Epidermal melanocyte (primary cell): Measurements from ENCODE around the gene FADS6.
A peak's percentile ranks its signal among the peaks of the same experiment; 100 is the strongest.

ENCODE experiments used
- DNase-seq: peaks from one replicate; pipeline ENCODE4 v3.0.0; 2011; ENCODE audit warnings: low spot score; ENCODE audit not compliant: insufficient read length

The FADS6 gene

DNA sequence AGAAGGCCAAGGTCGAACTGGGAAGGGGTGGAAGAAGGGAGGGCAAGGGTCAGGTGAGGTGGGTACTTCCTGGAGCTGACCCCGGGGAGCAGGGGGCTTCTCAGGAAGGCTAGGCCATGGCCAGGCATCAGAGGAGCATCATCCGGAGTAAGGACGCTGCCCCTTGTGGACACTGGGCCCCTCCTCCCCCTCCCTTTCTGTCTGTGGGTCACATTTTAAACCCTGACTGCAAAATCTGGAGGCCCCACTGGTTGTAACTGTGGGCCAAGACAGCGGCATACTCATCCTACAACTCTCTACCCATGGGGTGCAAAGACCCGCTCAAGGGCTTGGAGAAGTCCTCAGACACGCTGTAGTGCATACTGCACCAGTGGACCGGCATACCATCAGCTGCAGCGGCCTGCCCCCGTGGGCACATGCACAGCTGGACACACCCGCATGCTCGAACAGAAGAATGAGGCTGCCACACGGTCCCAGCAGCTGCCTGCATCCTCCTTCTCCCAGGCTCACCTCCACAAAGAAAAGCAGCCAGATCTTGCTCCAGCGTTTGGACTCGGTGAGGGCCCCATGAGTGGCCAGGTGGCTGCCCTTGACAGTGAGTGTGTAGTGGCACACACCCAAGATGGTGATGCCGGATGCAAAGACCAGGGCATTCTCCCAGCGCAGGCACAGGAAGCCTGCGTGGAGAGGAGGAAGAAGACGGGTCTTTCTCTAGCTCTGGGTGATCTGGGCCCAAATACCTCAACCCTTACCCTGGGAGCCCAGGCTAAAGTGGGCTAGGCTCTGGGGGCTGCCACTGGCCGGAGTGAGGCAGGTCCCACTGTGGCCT is 1.2 kb downstream of the FADS6 start:
- DNase-seq, result no peak

DNA sequence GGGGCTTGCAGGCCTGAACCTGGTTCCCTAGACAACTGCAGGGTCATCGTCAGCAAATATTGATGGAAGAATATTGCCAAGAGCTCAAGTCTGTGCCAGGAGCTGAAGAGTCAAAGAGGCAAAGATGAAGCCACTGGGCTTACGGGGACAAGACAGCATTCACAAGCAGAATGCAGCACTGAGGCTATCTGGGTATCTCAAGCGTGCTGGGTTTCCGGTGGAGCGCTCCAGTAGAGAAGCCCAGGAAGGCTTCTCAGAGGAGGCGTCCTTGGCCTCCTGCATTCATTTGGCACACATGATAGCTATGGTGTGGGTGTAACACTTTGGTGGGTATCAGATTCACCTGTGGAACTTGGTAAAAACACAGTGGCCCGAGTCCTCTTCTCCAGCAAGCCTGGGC is 2.9 kb downstream of the FADS6 start:
- DNase-seq, result no peak

DNA sequence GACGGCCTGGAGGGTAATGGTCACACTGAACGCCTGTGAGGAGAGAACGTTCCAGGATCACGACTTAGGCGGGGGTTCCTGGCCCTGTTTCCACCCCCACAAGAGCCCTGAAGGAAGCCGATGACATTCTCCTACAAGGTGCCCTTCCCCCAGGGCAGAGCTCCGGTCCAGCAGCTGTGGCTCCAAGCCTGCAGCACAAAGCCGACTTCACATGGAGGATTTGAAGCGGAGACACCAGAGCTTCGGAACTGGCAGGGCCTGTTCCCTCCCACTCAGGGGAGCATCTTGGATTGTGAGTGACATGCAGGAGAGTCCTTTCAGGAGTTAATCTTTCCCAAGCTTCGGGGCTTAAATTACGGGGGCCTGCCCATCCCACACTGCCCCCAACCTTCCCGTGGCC is 5.0 kb downstream of the FADS6 start:
- DNase-seq, result no peak

DNA sequence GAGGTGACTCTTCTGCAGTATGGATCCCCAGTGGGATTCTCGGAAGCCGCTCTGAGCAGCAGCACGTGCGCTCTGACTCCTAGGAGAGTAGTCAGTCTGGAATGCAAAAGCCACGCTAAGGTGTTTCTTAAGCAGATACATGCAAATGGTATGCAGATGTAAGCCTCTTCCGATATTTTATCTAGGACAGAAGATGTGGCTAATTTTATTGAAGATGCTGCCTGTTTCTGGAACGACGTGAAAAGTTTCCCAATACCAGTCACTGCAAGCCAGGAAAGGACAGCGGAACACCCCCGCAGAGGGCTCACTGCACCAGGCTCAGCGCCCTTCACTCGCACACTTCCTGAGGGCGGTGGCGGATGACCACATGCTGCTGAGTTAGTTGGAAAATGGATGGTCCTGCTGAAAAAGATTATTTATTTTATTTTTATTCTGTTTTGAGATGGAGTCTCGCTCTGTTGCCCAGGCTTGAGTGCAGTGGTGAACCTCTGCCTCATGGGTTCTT is 10.1 kb downstream of the FADS6 start:
- DNase-seq, result no peak

DNA sequence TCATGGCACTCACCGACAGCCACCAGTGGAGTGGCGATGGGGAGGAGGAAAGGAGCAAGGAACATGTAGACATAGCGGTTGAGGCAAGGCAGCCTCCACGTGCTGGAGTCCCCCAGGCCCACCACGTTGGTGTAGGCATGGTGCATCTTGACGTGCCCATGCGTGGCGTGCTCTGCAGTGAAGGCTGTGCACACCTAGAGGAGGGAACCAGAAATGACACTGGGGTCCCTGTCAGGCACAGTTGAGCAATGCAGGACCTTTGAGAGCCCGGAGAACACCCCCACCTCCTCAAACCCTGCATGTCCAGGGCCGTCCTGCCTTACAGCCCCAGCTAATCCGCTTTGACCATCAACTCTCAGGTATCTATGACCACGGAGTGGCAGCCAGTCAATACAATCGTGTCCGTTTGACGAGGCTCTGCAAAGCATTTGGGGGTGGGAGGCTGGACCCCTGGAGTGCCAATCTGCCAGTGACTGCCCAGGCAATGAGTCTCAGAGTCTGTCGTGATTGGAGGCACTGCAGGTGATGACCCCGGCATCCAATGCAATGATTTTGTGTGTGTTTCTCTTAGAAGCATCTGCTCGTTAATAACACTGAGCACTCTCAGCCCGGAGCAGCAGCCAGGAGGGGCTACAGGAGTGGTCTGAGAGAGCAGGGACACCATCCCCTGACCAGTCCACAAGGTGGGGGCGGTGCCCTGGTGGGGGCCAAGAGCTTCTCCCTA is 10.8 kb downstream of the FADS6 start:
- DNase-seq, result no peak

DNA sequence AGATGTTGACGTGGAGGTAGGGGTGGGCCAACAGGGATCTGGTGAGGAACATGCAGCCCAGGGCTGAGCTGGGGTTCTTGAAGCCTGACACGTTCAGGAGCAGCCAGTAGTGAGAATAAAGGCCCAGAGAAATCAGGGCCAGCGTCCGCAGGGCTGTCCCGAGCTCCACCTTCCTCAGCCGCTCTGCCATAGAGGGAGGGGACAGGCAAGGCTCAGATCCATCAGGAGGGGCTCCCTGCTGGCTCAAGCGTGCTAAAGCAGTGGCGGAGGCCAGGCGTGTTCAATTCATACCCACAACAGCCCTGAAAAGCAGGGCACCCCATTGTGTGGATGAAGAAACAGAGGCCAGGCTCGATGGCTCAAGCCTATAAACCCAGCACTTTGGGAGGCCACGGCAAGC is 12.4 kb downstream of the FADS6 start:
- no peak for DNase-seq

DNA sequence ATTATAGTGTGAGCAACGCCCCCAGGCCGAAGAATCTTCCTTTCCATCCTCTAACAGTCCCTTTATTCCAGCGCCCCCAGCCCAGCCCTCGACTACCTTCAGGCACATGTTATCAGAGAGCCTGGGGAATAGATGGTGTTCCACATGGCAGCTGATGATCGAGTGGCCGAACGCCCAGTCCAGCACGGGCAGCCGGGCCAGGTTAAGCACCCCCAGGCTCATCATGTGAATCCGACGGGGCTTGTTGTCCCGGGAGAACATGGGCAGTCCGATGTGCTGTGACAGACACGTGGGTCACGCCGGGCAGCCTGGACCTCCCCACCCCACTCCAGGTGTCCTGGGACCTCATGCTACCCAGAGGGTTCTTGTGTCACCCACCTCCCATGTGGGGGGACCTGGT is 14.1 kb downstream of the FADS6 start:
- DNase-seq, result no peak

DNA sequence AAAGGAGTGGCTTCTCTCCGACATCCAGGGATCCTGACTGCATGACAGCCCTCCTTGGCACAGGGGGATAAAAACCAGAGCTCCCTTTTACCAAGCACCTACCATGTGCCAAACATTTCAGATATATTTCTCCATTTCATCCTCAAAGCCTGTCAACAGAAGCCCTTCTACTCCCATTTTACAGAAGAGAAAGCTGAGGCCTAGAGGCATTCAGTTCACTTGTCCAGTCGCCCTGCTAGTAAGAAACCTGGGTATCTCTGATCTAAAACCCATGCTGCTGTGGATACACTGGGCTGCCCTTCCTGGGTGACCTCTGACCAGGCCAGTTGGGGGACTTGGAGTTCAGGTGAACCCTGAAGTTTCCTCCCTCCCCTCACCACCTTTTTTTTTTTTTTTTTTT is 14.8 kb downstream of the FADS6 start:
- no peak for DNase-seq

DNA sequence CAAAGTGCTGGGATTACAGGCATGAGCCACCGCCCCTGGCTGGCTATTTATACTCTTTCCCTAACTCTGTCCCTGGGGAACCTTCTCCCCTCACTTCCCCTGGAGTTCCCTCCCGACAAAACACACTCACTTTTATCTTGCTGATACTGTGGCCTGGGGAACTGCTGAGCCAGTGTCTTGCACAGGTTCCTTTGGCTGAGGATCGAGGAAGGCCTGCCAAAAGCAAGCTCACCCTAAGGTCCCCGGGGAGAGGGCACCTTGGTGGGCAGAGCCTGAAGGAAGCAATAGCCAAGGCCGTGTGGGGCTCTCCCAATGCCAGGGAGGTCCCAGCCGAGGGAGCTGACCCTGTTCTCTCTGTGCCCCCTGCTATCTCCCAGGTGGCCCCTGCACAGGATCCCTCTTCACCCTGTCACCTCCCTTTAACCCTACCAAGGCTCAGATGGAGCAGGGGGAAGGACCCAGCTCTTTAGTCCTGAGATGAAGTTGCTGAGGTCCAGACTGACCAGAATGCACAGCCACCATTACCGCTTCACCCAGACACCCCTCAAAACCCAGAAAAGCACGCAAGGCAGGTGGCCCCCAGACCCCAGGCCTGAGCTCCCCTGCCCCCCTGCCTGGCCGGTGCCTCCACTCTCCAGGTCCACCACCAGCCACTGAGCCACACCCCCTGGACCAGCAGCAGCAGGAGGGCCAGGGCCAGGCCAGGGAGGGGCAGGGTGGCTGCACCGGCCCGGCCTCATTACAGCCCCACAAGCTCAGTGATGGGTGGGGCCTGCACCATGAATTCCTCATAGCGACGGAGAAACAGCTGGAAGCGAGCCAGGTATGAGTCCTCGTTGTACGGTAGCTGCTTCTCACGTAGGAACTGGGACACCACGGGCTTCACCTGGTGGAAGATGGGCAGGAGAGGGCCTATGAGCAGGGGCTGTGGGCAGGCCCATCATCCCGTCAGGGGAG is 15.6 kb downstream of the FADS6 start:
- DNase-seq, result no peak

DNA sequence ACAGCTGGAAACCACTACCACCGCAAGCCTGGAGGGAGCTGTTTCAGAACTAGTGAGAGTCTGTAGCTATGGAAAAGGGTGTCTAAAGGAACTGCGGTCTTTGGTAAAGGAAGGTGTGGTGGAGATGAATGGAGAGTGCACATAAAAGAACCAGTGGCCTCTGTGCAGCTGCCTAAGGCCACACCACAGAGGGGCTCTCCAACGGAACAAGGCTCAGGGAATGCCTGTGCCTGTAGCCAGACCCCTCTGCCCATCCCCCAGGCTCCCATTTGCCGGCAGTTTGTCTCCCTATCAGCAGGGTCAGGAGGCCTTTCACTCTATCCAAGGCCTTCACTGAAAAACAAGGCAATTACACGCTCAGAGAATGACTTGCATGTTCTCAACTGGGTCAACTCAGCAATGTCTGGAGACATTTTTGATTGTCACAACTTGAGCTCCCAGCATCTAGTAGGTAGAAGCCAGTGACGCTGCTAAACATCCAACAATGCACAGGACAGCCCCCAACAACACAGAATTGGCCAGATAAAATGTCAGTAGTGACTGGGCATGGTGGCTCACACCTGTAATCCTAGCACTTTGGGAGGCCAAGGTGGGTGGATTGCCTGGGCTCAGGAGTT is 17.3 kb downstream of the FADS6 start:
- DNase-seq, result no peak

DNA sequence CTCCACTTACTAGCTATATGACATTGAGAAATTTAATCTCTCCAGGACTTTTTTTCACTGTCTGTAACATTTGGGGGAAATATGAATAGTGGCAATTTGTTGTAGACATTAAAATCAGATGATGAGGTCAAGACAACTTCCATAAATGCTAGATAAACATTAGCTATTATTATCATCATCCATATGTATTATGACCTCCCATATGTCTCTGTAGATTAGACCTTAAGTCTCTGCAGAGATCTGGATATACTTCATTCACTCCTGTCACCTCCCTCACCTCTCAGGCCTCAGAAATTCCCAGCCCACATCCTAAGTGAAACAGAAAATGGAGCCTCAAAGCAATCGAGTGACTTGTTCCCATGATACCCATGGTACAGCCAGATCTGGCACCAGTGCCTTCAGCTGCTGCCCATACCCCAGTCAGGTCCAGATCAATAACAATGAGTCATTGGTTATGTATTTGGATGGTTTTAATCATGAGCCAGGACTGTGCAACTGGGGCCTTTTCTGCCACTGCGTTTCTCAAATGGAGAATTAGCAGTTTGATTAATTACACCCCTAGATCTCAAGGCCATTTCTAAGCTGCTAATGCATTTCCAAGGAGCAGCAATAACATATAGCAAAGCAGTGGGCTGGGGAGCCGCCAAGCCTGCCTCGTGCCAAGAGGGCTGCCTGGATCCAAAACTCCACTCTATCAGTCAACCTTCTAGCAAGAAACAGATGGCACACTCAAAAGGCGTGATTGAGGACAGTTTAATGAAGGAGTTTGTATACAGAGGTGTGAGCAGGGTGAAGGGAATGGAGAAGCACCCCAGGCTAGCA is 18.1 kb downstream of the FADS6 start:
- DNase-seq, result no peak

DNA sequence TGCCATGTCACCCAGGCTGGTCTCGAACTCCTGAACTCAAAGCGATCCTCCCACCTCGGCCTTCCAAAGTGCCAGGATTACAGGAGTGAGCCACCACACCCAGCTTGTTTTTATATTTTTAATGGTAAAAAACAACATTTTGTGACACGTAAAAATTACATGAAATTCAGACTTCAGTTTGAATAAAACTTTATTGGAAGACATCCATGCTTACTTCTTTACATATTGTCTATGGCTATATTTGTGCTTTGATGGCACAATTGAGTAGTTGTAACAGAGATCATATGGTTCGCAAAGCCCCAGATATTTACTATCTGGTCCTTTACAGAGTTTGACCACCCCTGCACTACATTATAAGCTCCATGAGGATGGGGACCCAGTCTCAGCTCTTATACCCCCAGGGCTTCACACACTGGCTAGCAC is 18.8 kb downstream of the FADS6 start:
- DNase-seq, result no peak

DNA sequence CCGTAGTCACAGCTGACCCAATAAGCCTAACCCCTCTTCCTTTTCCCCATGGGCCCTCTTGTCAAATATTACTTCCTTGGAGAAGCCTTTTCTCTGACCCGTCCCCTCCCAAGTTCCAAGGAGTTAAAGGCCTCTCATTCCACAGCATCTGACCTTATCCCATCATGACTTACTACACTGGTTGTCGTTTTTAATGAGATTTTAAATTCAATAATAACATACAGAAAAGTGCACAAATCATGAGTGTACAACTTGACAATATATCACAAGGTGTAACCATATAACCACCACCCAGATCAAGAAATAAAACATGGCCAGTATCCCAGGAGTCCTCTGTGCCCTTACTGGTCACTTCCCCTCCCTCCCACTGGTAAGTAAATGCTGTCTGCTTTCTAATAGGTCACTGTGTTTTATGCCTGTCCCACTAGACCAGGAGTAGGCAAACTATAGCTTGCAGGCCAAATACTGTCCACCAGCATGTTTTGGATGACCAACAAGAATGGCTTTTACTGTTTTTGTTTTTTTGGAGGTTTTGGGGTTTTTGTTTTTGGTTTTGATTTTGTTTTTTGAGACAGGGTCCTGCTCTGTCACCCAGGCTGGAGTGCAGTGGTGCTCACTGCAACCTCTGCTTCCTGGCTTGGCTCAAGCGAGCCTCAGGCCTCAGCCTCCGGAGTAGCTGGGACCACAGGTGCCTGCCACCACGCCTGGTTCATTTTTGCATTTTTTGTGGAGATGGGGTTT is 19.4 kb downstream of the FADS6 start:
- no peak for DNase-seq

DNA sequence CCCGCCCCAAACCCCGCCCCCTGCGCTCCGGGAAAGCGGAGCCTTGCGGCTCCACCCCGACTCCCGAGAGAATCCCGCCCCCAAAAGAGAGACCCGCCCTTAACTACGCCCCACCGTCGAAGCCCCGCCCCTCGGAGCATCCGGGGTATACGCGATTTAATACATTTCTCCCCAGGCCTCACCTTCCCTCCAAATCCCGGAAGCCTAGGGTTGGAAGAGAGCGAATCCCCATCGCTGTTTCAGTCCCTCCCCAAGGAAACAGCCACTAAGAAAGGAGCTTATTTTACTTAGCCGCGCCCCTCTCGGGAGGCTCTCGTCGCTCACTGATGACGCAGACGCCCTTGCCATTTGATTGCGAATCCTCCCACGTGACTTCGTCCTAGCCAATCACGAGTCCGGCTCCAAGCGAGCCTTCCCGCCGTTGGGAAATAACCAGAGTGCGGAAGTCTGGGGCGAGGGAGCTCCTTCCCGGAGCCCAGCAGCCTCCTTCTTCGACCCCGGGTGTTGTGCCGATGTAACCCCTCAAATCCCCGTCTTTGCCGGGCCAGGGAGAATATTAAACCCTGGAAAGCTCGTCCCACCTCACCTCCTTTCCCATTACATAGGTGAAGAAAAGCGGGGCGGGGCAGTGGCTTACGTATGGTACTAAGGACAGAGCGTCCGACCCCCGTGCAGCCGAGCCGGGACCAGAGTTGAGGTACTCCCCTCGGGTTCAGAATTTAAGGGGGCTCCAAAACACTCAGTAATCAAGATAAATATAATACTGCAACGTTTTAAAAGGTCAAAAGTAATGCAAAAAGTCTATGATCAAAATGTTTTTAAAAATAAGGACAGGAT is 20.2 kb downstream of the FADS6 start:
- DNase-seq, result peak; percentile 100

DNA sequence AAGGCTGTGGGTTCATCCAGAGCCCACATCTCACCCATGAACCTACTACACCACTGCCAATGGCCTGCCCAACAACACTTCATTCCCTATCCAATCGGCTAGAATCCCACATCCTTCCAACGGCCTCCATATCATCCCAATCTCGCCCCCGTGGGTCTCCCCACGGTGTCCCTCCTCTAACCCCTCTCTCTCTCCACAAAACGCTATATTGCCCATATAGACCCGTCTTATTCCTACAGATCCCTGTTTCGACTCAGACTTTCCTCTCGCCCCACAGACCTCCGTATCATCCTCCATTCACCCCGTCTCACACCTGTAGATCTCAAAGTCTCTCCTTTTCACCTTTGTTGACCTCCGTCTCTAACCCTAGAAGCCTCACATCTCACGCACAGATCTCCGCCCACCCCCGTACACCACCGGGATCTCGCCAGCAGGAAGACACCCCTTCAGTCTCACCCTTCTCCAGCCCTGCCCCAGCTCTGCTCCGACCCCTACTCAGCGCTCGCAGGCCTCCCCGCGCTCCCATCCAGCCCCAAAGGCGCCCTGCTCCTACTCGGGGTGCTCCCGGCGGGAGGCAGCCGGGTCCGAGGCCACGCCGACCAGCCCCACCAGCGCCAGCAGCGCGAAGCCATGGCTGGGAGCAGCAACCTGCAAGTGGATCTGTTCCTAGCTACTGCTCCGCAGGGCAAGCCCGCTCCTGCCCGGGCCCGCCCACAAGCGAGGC is 21.0 kb downstream of the FADS6 start, which contains the start of gene FDXR:
Gene FDXR (minus strand): TSS at position 682 of the 724 bp plus-strand sequence. CDS start 50 bp downstream, at position 632.
- no peak for DNase-seq

DNA sequence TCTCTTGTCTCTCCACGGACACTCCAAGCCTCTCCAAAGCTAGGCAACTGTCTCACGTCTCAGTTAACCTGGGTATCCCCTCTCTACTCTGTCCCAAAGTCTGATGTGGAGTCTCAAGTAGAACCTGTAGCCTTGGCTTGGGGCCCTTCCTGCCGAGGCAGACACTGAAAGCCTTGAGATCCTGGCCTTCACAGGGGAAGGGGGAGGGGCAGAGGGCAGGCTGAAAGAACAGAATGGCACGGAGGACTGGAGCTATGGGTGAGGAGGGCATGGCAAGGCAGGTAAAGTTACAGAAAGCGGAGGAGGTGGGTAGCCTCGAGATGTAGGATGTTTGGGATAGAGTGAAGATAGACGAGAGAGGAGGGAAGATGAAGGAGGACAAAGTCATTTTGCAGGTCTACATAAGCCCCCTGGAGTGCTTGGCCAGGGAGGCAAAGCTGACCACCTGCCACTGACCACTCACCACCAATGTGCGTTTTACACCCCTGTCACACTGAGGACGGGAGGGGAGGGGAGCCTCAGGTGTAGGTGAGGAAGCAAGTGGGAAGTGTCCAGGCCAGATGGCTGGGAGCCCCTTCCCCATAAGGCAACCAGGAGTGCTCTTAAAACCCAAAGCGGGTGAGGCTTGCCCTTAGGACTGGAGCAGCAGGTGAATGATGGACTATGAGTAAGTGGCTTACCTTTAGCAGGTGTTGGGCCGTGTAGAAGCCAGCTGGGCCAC is 21.9 kb downstream of the FADS6 start:
- DNase-seq, result no peak

DNA sequence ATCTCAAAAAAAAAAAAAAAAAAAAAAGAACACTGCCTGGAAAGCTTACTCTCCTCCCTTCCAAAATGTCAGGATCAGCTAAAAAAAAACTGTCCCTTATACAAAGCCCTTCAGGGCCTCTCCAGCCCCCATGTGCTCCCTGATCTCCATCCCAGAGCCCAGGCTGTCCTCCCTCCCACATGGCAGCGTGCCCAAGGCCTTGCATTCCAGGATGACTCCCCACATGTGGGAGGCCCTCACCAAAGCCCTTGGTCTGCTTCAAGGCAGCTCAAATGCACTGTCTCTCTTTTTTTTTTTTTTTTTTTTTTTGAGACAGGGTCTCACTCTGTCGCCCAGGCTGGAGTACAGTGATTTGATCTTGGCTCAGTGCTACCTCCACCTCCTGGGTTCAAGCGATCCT is 22.9 kb downstream of the FADS6 start:
- no peak for DNase-seq
